ENCODE results near the gene SLC47A2.

The SLC47A2 gene

GRCh38 chr17:19659366-19660177, 56.8 kb downstream of the SLC47A2 start:
- Histone ChIP-seq H3K36me3 (ENCODE audit: insufficient read depth, low read length) (no peaks in the 10 kb centered on the region), H3K9me2 (replicated peaks; ENCODE audit: low read depth, low read length) (no peaks in the 10 kb centered on the region), H3K4me2 (ENCODE audit: low read depth, low read length, poor library complexity, severe bottlenecking) (no peak overlapping the region), H3F3A (ENCODE audit: low read depth) (no peaks in the 10 kb centered on the region), H2AFZ (ENCODE audit: low read length) (no peak overlapping the region), H3K27me3 (ENCODE audit: insufficient read depth, low read length, poor library complexity, severe bottlenecking) (peaks cover 7% of the 10 kb centered on the region), H3K9me3 (ENCODE audit: insufficient read depth, low read depth, low read length) (no peaks in the 10 kb centered on the region), H4K20me1 (ENCODE audit: insufficient read depth, low read length, poor library complexity, severe bottlenecking) (no peaks in the 10 kb centered on the region), H3K79me2 (ENCODE audit: insufficient read depth, low read length) (no peaks in the 10 kb centered on the region), H3K4me3 (ENCODE audit: low read length, poor library complexity, severe bottlenecking) (no peak overlapping the region), H3K9ac (ENCODE audit: low read depth, low read length, poor library complexity, severe bottlenecking) (no peak overlapping the region), H3K4me1 (ENCODE audit: insufficient read depth, low read length, poor library complexity, severe bottlenecking) (no peaks in the 10 kb centered on the region)
- TF ChIP-seq, protein P1, sequence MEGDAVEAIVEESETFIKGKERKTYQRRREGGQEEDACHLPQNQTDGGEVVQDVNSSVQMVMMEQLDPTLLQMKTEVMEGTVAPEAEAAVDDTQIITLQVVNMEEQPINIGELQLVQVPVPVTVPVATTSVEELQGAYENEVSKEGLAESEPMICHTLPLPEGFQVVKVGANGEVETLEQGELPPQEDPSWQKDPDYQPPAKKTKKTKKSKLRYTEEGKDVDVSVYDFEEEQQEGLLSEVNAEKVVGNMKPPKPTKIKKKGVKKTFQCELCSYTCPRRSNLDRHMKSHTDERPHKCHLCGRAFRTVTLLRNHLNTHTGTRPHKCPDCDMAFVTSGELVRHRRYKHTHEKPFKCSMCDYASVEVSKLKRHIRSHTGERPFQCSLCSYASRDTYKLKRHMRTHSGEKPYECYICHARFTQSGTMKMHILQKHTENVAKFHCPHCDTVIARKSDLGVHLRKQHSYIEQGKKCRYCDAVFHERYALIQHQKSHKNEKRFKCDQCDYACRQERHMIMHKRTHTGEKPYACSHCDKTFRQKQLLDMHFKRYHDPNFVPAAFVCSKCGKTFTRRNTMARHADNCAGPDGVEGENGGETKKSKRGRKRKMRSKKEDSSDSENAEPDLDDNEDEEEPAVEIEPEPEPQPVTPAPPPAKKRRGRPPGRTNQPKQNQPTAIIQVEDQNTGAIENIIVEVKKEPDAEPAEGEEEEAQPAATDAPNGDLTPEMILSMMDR (conservative IDR thresholded peaks at IDR 0.05; ENCODE audit: low read length) = no peak

GRCh38 chr17:19656851-19657581, 59.4 kb downstream of the SLC47A2 start:
- H3K36me3 ChIP-seq (ENCODE audit: insufficient read depth, low read length) = no peaks in the 10 kb centered on the region
- no peaks in the 10 kb centered on the region for H3F3A ChIP-seq (ENCODE audit: low read depth)
- H3K9me2 ChIP-seq (replicated peaks; ENCODE audit: low read depth, low read length) = no peaks in the 10 kb centered on the region
- H3K9ac ChIP-seq (ENCODE audit: low read depth, low read length, poor library complexity, severe bottlenecking) = no peak overlapping the region
- H3K9me3 ChIP-seq (ENCODE audit: insufficient read depth, low read depth, low read length) = no peaks in the 10 kb centered on the region
- no peaks in the 10 kb centered on the region for H3K79me2 ChIP-seq (ENCODE audit: insufficient read depth, low read length)
- H3K4me1 ChIP-seq (ENCODE audit: insufficient read depth, low read length, poor library complexity, severe bottlenecking) = no peaks in the 10 kb centered on the region
- H3K4me3 ChIP-seq (ENCODE audit: low read length, poor library complexity, severe bottlenecking) = no peak overlapping the region
- peaks cover 7% of the 10 kb centered on the region for H3K27me3 ChIP-seq (ENCODE audit: insufficient read depth, low read length, poor library complexity, severe bottlenecking)
- no peak for TF ChIP-seq EZH2phosphoT487 (IDR thresholded peaks at IDR 0.05; ENCODE audit: borderline replicate concordance)
- TF ChIP-seq, protein P1 (conservative IDR thresholded peaks at IDR 0.05; ENCODE audit: low read length) = no peak
- no peak overlapping the region for H2AFZ ChIP-seq (ENCODE audit: low read length)
- no peaks in the 10 kb centered on the region for H4K20me1 ChIP-seq (ENCODE audit: insufficient read depth, low read length, poor library complexity, severe bottlenecking)
- no peak overlapping the region for H3K4me2 ChIP-seq (ENCODE audit: low read depth, low read length, poor library complexity, severe bottlenecking)

DNA sequence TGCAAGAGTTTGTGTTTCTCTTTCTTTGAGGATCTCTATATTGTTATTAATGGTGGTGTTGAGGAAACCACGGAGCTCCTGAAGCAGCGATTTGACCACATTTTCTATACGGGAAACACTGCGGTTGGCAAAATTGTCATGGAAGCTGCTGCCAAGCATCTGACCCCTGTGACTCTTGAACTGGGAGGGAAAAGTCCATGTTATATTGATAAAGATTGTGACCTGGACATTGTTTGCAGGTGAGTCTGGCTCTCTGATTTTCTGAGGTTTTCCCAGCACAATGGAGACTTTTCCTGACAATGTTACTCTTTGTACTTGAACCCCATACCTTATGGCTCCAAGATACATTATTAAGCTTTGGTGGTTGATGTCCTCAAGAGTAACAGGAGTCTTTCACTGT, 60.0 kb downstream of the SLC47A2 start:
- no peaks in the 10 kb centered on the region for H3K9me3 ChIP-seq (ENCODE audit: insufficient read depth, low read depth, low read length)
- peaks cover 7% of the 10 kb centered on the region for H3K27me3 ChIP-seq (ENCODE audit: insufficient read depth, low read length, poor library complexity, severe bottlenecking)
- H3F3A ChIP-seq (ENCODE audit: low read depth) = no peaks in the 10 kb centered on the region
- no peak overlapping the region for H3K9ac ChIP-seq (ENCODE audit: low read depth, low read length, poor library complexity, severe bottlenecking)
- H4K20me1 ChIP-seq (ENCODE audit: insufficient read depth, low read length, poor library complexity, severe bottlenecking) = no peaks in the 10 kb centered on the region
- no peaks in the 10 kb centered on the region for H3K36me3 ChIP-seq (ENCODE audit: insufficient read depth, low read length)
- no peaks in the 10 kb centered on the region for H3K9me2 ChIP-seq (replicated peaks; ENCODE audit: low read depth, low read length)
- no peak overlapping the region for H3K4me2 ChIP-seq (ENCODE audit: low read depth, low read length, poor library complexity, severe bottlenecking)
- no peak for TF ChIP-seq EZH2phosphoT487 (IDR thresholded peaks at IDR 0.05; ENCODE audit: borderline replicate concordance)
- TF ChIP-seq, protein P1 (conservative IDR thresholded peaks at IDR 0.05; ENCODE audit: low read length) = no peak
- no peaks in the 10 kb centered on the region for H3K4me1 ChIP-seq (ENCODE audit: insufficient read depth, low read length, poor library complexity, severe bottlenecking)
- no peaks in the 10 kb centered on the region for H3K79me2 ChIP-seq (ENCODE audit: insufficient read depth, low read length)
- H2AFZ ChIP-seq (ENCODE audit: low read length) = no peak overlapping the region
- H3K4me3 ChIP-seq (ENCODE audit: low read length, poor library complexity, severe bottlenecking) = no peak overlapping the region

All from Loucy (cell line).